Measurements from ENCODE around the gene GON4L. TPM values are rescaled to one million over a fixed set of nuclear protein-coding genes. Genes with fewer than 3 reads are reported as not detected.
"Not testable (repeated sequence)": the region's sequence is repeated elsewhere in the genome, so short reads cannot be mapped to it uniquely, and the experiment has no call there.

The GON4L gene
- total RNA-seq, 5 donors from 2014 or later (not counting 1 experiment from before 2014, with no cell fraction given): 101 to 113 (median 105) TPM

GRCh38 chr1:155897746-155898145, 40.7 kb upstream of the GON4L start:
- Mint-ChIP-seq H3K4me1 (peaks cover 12 to 16% (median 14%) of the 10 kb centered on the region in 3 donors), H3K36me3 (peaks cover 30% of the 10 kb centered on the region), H3K4me3 (no peak overlapping the region), H3K27ac (peak overlapping the region in 1 of 2 donors; percentile 49), H3K27me3 (no peaks in the 10 kb centered on the region), H3K9me3 (no peaks in the 10 kb centered on the region)
- DNase-seq: no peak
- Histone ChIP-seq H3K27me3 (replicated peaks in 1 of 2; ENCODE audit: control insufficient read depth in 2 of 2, extremely low read depth in 1 of 2, insufficient read depth in 2 of 2, low read length in 1 of 2) (no peaks in the 10 kb centered on the region), H3K36me3 (ENCODE audit: control insufficient read depth in 2 of 2, extremely low read depth in 1 of 2, insufficient read depth in 1 of 2, low read length in 1 of 2) (peaks cover 5 to 54% of the 10 kb centered on the region in 2 donors), H3K9me3 (no peaks in the 10 kb centered on the region), H3K27ac (ENCODE audit: low read length) (no peak overlapping the region), H3K4me3 (ENCODE audit: control insufficient read depth in 1 of 2, extremely low read depth in 1 of 2, low read length in 1 of 2) (no peak overlapping the region), H3K4me1 (ENCODE audit: control insufficient read depth in 1 of 2, extremely low read depth in 1 of 2, insufficient read depth in 2 of 2, low read length in 2 of 2) (peaks cover 9 to 13% of the 10 kb centered on the region in 2 experiments)
- ChIA-PET CTCF (no interaction called here), POLR2A (interaction anchor here in 1 of 2 donors (0.6 kb wide), 1 partner anchor 370 kb away, joined by 4 read pairs; no protein-coding TSS in a partner anchor)
- WGBS (ENCODE audit: insufficient coverage): no CpG with 5 or more reads among the region's 1 CpG
- ATAC-seq (replicated peaks in 1 of 4): no peak

- DNase-seq; ATAC-seq (replicated peaks in 1 of 4); CTCF ChIA-PET; H3K27me3 ChIP-seq (replicated peaks in 1 of 2; ENCODE audit: control insufficient read depth in 2 of 2, extremely low read depth in 1 of 2, insufficient read depth in 2 of 2, low read length in 1 of 2); H3K4me3 Mint-ChIP-seq; H3K9me3 ChIP-seq; H3K27me3 Mint-ChIP-seq; H3K27ac Mint-ChIP-seq; H3K27ac ChIP-seq (ENCODE audit: low read length); H3K4me3 ChIP-seq (ENCODE audit: control insufficient read depth in 1 of 2, extremely low read depth in 1 of 2, low read length in 1 of 2); H3K9me3 Mint-ChIP-seq; POLR2A ChIA-PET: not testable (repeated sequence)
- H3K36me3 Mint-ChIP-seq: peaks cover 30% of the 10 kb centered on the region
- Histone ChIP-seq H3K36me3 (ENCODE audit: control insufficient read depth in 2 of 2, extremely low read depth in 1 of 2, insufficient read depth in 1 of 2, low read length in 1 of 2) (peaks cover 3 to 44% of the 10 kb centered on the region in 2 donors), H3K4me1 (ENCODE audit: control insufficient read depth in 1 of 2, extremely low read depth in 1 of 2, insufficient read depth in 2 of 2, low read length in 2 of 2) (peaks cover 9 to 14% of the 10 kb centered on the region in 2 experiments)
- 100% methylated on average over 2 of the region's 8 CpGs for WGBS (ENCODE audit: insufficient coverage)
- peaks cover 17 to 20% (median 18%) of the 10 kb centered on the region in 3 donors for H3K4me1 Mint-ChIP-seq
These were observed 39.5 kb upstream of the GON4L start for GRCh38 chr1:155896476-155896875.

- Mint-ChIP-seq H3K4me1 (peaks cover 17 to 20% (median 18%) of the 10 kb centered on the region in 3 donors), H3K36me3 (peaks cover 30% of the 10 kb centered on the region)
- H3K27me3 ChIP-seq (replicated peaks in 1 of 2; ENCODE audit: control insufficient read depth in 2 of 2, extremely low read depth in 1 of 2, insufficient read depth in 2 of 2, low read length in 1 of 2); H3K27ac Mint-ChIP-seq; DNase-seq; H3K27me3 Mint-ChIP-seq; H3K4me3 ChIP-seq (ENCODE audit: control insufficient read depth in 1 of 2, extremely low read depth in 1 of 2, low read length in 1 of 2); H3K9me3 Mint-ChIP-seq; ATAC-seq (replicated peaks in 1 of 4); H3K4me3 Mint-ChIP-seq; CTCF ChIA-PET; H3K9me3 ChIP-seq; H3K27ac ChIP-seq (ENCODE audit: low read length): not testable (repeated sequence)
- WGBS (ENCODE audit: insufficient coverage): 100% methylated on average over 3 of the region's 6 CpGs
- Histone ChIP-seq H3K36me3 (ENCODE audit: control insufficient read depth in 2 of 2, extremely low read depth in 1 of 2, insufficient read depth in 1 of 2, low read length in 1 of 2) (peaks cover 2 to 35% of the 10 kb centered on the region in 2 donors), H3K4me1 (ENCODE audit: control insufficient read depth in 1 of 2, extremely low read depth in 1 of 2, insufficient read depth in 2 of 2, low read length in 2 of 2) (peaks cover 9 to 14% of the 10 kb centered on the region in 2 experiments)
- POLR2A ChIA-PET: interaction anchor here (0.5 to 0.7 kb wide), 4 partner anchors 18 to 39 kb away, joined by 3 to 7 read pairs (median 4); no protein-coding TSS in a partner anchor
These were observed 38.6 kb upstream of the GON4L start for GRCh38 chr1:155895617-155896016.

GRCh38 chr1:155893389-155894142, 36.6 kb upstream of the GON4L start:
- DNase-seq (peak in 18 of 35 experiments; percentile 2 to 62 (median 16)), ATAC-seq (replicated peaks in 1 of 4) (peak; percentile 81 to 97 (median 94))
- peak overlapping the region in 1 of 3 donors; percentile 38 for H3K4me3 Mint-ChIP-seq
- H3K9me3 Mint-ChIP-seq: no peaks in the 10 kb centered on the region
- Histone ChIP-seq H3K9me3 (no peaks in the 10 kb centered on the region), H3K27ac (ENCODE audit: low read length) (peak overlapping the region; percentile 30), H3K36me3 (ENCODE audit: control insufficient read depth in 2 of 2, extremely low read depth in 1 of 2, insufficient read depth in 1 of 2, low read length in 1 of 2) (peaks cover 2 to 15% of the 10 kb centered on the region in 2 donors), H3K27me3 (replicated peaks in 1 of 2; ENCODE audit: control insufficient read depth in 2 of 2, extremely low read depth in 1 of 2, insufficient read depth in 2 of 2, low read length in 1 of 2) (no peaks in the 10 kb centered on the region), H3K4me3 (ENCODE audit: control insufficient read depth in 1 of 2, extremely low read depth in 1 of 2, low read length in 1 of 2) (no peak overlapping the region), H3K4me1 (ENCODE audit: control insufficient read depth in 1 of 2, extremely low read depth in 1 of 2, insufficient read depth in 2 of 2, low read length in 2 of 2) (peaks cover 9 to 14% of the 10 kb centered on the region in 2 experiments)
- H3K27me3 Mint-ChIP-seq: no peaks in the 10 kb centered on the region
- POLR2A ChIA-PET: interaction anchor here (0.6 to 0.7 kb wide), 2 partner anchors 234 to 506 kb away, joined by 3 to 5 read pairs; no protein-coding TSS in a partner anchor
- H3K27ac Mint-ChIP-seq: peak overlapping the region; percentile 82 to 88
- H3K36me3 Mint-ChIP-seq: peaks cover 10% of the 10 kb centered on the region
- CTCF ChIA-PET: interaction anchor here in 1 of 2 donors (0.6 to 1.1 kb wide), 3 partner anchors 11 to 114 kb away, joined by 3 read pairs; no protein-coding TSS in a partner anchor
- 43% methylated on average over 1 of the region's 10 CpGs for WGBS (ENCODE audit: insufficient coverage)
- H3K4me1 Mint-ChIP-seq: peaks cover 17 to 18% (median 17%) of the 10 kb centered on the region in 3 donors

- Histone ChIP-seq H3K4me1 (ENCODE audit: control insufficient read depth in 1 of 2, extremely low read depth in 1 of 2, insufficient read depth in 2 of 2, low read length in 2 of 2) (peaks cover 9 to 14% of the 10 kb centered on the region in 2 experiments), H3K9me3 (no peaks in the 10 kb centered on the region), H3K27ac (ENCODE audit: low read length) (no peak overlapping the region), H3K4me3 (ENCODE audit: control insufficient read depth in 1 of 2, extremely low read depth in 1 of 2, low read length in 1 of 2) (no peak overlapping the region), H3K36me3 (ENCODE audit: control insufficient read depth in 2 of 2, extremely low read depth in 1 of 2, insufficient read depth in 1 of 2, low read length in 1 of 2) (peaks cover 2 to 9% of the 10 kb centered on the region in 2 donors), H3K27me3 (replicated peaks in 1 of 2; ENCODE audit: control insufficient read depth in 2 of 2, extremely low read depth in 1 of 2, insufficient read depth in 2 of 2, low read length in 1 of 2) (no peaks in the 10 kb centered on the region)
- Mint-ChIP-seq H3K27ac (peak overlapping the region; percentile 82 to 88), H3K4me1 (peaks cover 17 to 18% (median 17%) of the 10 kb centered on the region in 3 donors), H3K36me3 (peaks cover 10% of the 10 kb centered on the region), H3K9me3 (no peaks in the 10 kb centered on the region), H3K4me3 (peak overlapping the region in 1 of 3 donors; percentile 38), H3K27me3 (no peaks in the 10 kb centered on the region)
- POLR2A ChIA-PET: no interaction called here
- CTCF ChIA-PET: interaction anchor here in 1 of 2 donors (0.9 to 1.1 kb wide), 2 partner anchors 12 to 40 kb away, joined by 3 read pairs; no protein-coding TSS in a partner anchor
- WGBS (ENCODE audit: insufficient coverage): 83% methylated on average over 1 of the region's 3 CpGs
- ATAC-seq (replicated peaks in 1 of 4) (no peak), DNase-seq (no peak)
These were observed 35.8 kb upstream of the GON4L start for GRCh38 chr1:155892796-155893195.

- Histone ChIP-seq H3K27ac (ENCODE audit: low read length) (no peak overlapping the region), H3K4me3 (ENCODE audit: control insufficient read depth in 1 of 2, extremely low read depth in 1 of 2, low read length in 1 of 2) (no peak overlapping the region), H3K27me3 (replicated peaks in 1 of 2; ENCODE audit: control insufficient read depth in 2 of 2, extremely low read depth in 1 of 2, insufficient read depth in 2 of 2, low read length in 1 of 2) (no peaks in the 10 kb centered on the region), H3K4me1 (ENCODE audit: control insufficient read depth in 1 of 2, extremely low read depth in 1 of 2, insufficient read depth in 2 of 2, low read length in 2 of 2) (peaks cover 9 to 14% of the 10 kb centered on the region in 2 experiments), H3K36me3 (ENCODE audit: control insufficient read depth in 2 of 2, extremely low read depth in 1 of 2, insufficient read depth in 1 of 2, low read length in 1 of 2) (no peaks in the 10 kb centered on the region), H3K9me3 (no peaks in the 10 kb centered on the region)
- H3K27me3 Mint-ChIP-seq: no peaks in the 10 kb centered on the region
- ChIA-PET POLR2A (no interaction called here), CTCF (interaction anchor here in 1 of 2 donors (0.6 kb wide), 1 partner anchor 46 kb away, joined by 4 read pairs; no protein-coding TSS in a partner anchor)
- peaks cover 3% of the 10 kb centered on the region for H3K36me3 Mint-ChIP-seq
- H3K9me3 Mint-ChIP-seq: no peaks in the 10 kb centered on the region
- DNase-seq (no peak), ATAC-seq (replicated peaks in 1 of 4) (no peak)
- no peak overlapping the region for H3K27ac Mint-ChIP-seq
- H3K4me3 Mint-ChIP-seq: no peak overlapping the region
- WGBS (ENCODE audit: insufficient coverage): no CpG with 5 or more reads among the region's 3 CpGs
- H3K4me1 Mint-ChIP-seq: peaks cover 17 to 18% (median 17%) of the 10 kb centered on the region in 3 donors
These were observed 33.2 kb upstream of the GON4L start for GRCh38 chr1:155890251-155890650.
